CD14-positive monocyte (primary cell): ENCODE results near the gene C22orf23. TPM values are rescaled to one million over a fixed set of nuclear protein-coding genes. Genes with fewer than 3 reads are reported as not detected.
A peak's percentile ranks its signal among the peaks of the same experiment; 100 is the strongest.

Source experiments
- DNase-seq, 3 donors: peaks; one replicate each; pipeline ENCODE4 v3.0.0-alpha.2; 2011 to 2022
- H2AFZ ChIP-seq: 2 replicates; pipeline ENCODE4 v1.6.0; 2012; ENCODE audit warnings: mild to moderate bottlenecking, low read depth, low read length, inconsistent platforms; ENCODE audit not compliant: insufficient read depth, poor library complexity, severe bottlenecking
- H3K27ac ChIP-seq, 2 donors: 1 replicate in 1 of 2; 2 replicates in 1 of 2; pipeline ENCODE4 v1.5.1; 2012 to 2013; ENCODE audit warnings: low read length in 2 of 2, control low read depth in 1 of 2, inconsistent platforms in 1 of 2, low read depth in 1 of 2, mild to moderate bottlenecking in 1 of 2
- H3K27me3 ChIP-seq, 2 donors: one replicate each; pipeline versions ENCODE4 v1.6.0 to v1.6.1; 2011 to 2013; ENCODE audit warnings: low read length in 2 of 2; ENCODE audit not compliant: control insufficient read depth in 2 of 2, insufficient read depth in 2 of 2
- H3K36me3 ChIP-seq, 2 donors: replicated peaks in 1 of 2; 1 replicate in 1 of 2; 2 replicates in 1 of 2; pipeline versions ENCODE4 v1.5.1 to v1.6.1; 2012 to 2013; ENCODE audit warnings: low read length in 2 of 2, control low read depth in 1 of 2, inconsistent platforms in 1 of 2, mild to moderate bottlenecking in 1 of 2; ENCODE audit not compliant: insufficient read depth in 2 of 2, control insufficient read depth in 1 of 2
- H3K4me1 ChIP-seq, 2 donors: 1 replicate in 1 of 2; 2 replicates in 1 of 2; pipeline versions ENCODE4 v1.5.1 to v1.6.1; 2012 to 2013; ENCODE audit warnings: low read length in 2 of 2, control low read depth in 1 of 2, inconsistent platforms in 1 of 2, mild to moderate bottlenecking in 1 of 2, moderate library complexity in 1 of 2; ENCODE audit not compliant: insufficient read depth in 2 of 2, control insufficient read depth in 1 of 2
- H3K4me2 ChIP-seq: replicated peaks from 2 replicates; pipeline ENCODE3; 2012; ENCODE audit warnings: low read length, moderate library complexity, mild to moderate bottlenecking; ENCODE audit not compliant: poor library complexity, severe bottlenecking; ENCODE audit errors: extremely low read depth
- H3K4me3 ChIP-seq, 3 experiments: fragments of 200-600 bp in 1 of 3; sonication (generic) in 1 of 3; replicated peaks in 1 of 3; 1 replicate in 2 of 3; 2 replicates in 1 of 3; pipeline ENCODE4 v1.5.1; 2011 to 2013; ENCODE audit warnings: low read length in 3 of 3, mild to moderate bottlenecking in 3 of 3, control low read depth in 2 of 3, low read depth in 2 of 3, inconsistent platforms in 1 of 3, moderate library complexity in 1 of 3
- H3K79me2 ChIP-seq: 2 replicates; pipeline ENCODE4 v1.6.0; 2012; ENCODE audit warnings: mild to moderate bottlenecking, control low read depth, inconsistent platforms, low read length, moderate library complexity; ENCODE audit not compliant: insufficient read depth
- H3K9ac ChIP-seq: 2 replicates; pipeline ENCODE4 v1.6.0; 2017; ENCODE audit warnings: low read length, mild to moderate bottlenecking; ENCODE audit not compliant: insufficient read depth, poor library complexity, severe bottlenecking
- H3K9me3 ChIP-seq, 2 donors: replicated peaks in 1 of 2; 1 replicate in 1 of 2; 2 replicates in 1 of 2; pipeline versions ENCODE4 v1.5.1 to v1.6.1; 2012 to 2013; ENCODE audit warnings: low read length in 2 of 2, control low read depth in 1 of 2; ENCODE audit not compliant: control insufficient read depth in 1 of 2, insufficient read depth in 1 of 2
- H4K20me1 ChIP-seq: 2 replicates; pipeline ENCODE4 v1.6.0; 2012; ENCODE audit warnings: mild to moderate bottlenecking, low read length, control low read depth, moderate library complexity; ENCODE audit not compliant: insufficient read depth
- H3K27ac Mint-ChIP-seq, 7 donors: one replicate each; pipeline ENCODE4 v1.8.0; 2020; ENCODE audit warnings: mild to moderate bottlenecking in 7 of 7, mixed read lengths in 7 of 7, moderate library complexity in 6 of 7, inconsistent platforms in 2 of 7
- H3K27me3 Mint-ChIP-seq, 3 donors: one replicate each; pipeline ENCODE4 v1.8.0; 2021 to 2022; ENCODE audit warnings: low read depth in 3 of 3, mild to moderate bottlenecking in 3 of 3, mixed read lengths in 3 of 3, moderate library complexity in 3 of 3, inconsistent platforms in 1 of 3
- H3K36me3 Mint-ChIP-seq, 2 donors: one replicate each; pipeline ENCODE4 v1.8.0; 2020; ENCODE audit warnings: mixed read lengths in 2 of 2, inconsistent platforms in 1 of 2, mild to moderate bottlenecking in 1 of 2
- H3K4me1 Mint-ChIP-seq: one replicate; pipeline ENCODE4 v1.8.0; 2020; ENCODE audit warnings: mild to moderate bottlenecking, mixed read lengths
- H3K4me3 Mint-ChIP-seq, 2 donors: one replicate each; pipeline ENCODE4 v1.8.0; 2020; ENCODE audit warnings: mild to moderate bottlenecking in 2 of 2, mixed read lengths in 2 of 2, moderate library complexity in 1 of 2
- H3K9me3 Mint-ChIP-seq, 7 donors: one replicate each; pipeline ENCODE4 v1.8.0; 2020 to 2022; ENCODE audit warnings: mixed read lengths in 7 of 7, mild to moderate bottlenecking in 6 of 7, moderate library complexity in 6 of 7, inconsistent platforms in 2 of 7
- CTCF ChIP-seq: fragments of 200-600 bp; IDR thresholded peaks from one replicate; pipeline ENCODE4 v1.8.0; 2022; ENCODE audit warnings: antibody characterized with exemption, mild to moderate bottlenecking
- WGBS: methylation state at CpG from one replicate; pipeline ENCODE4 v1.1.5; 2013; ENCODE audit warnings: missing lambda C conversion rate; ENCODE audit not compliant: insufficient coverage; 5-methylcytosine and 5-hydroxymethylcytosine counted together
- intact Hi-C, 2 donors: fragments of 100-400 bp; cut with micrococcal nuclease; formaldehyde crosslinking; loops; one replicate each; pipeline versions ENCODE4 v1.15.0 to v1.15.1; 2023
- polyA plus RNA-seq, 3 donors: library from polyadenylated mRNA; depleted of rRNA in 1 of 3; unstranded in 2 of 3; stranded (reverse) in 1 of 3; fragments of 300-500 nt in 2 of 3; fragments of >200 nt in 1 of 3; fragmentation: Illumina TruSeq in 2 of 3; gene quantifications; 1 replicate in 2 of 3; 2 replicates in 1 of 3; pipeline ENCODE4 v1.2.3, GENCODE V29; 2012 to 2021

The C22orf23 gene
- polyA plus RNA-seq, 3 donors: not detected

- no peak overlapping the region for H3K4me3 ChIP-seq
- Mint-ChIP-seq H3K36me3 (no peaks in the 10 kb centered on the region), H3K27ac (no peak overlapping the region), H3K9me3 (no peaks in the 10 kb centered on the region), H3K27me3 (peaks cover 2 to 4% (median 2%) of the 10 kb centered on the region in 3 donors), H3K4me1 (peaks cover 11% of the 10 kb centered on the region), H3K4me3 (no peak overlapping the region)
- no peak overlapping the region for H3K4me2 ChIP-seq
- WGBS: 92% methylated on average over 5 of the region's 10 CpGs
- no peak overlapping the region for H3K9ac ChIP-seq
- intact Hi-C loops: no loop called here
- H2AFZ ChIP-seq: no peak overlapping the region
- no peak for DNase-seq
- no peaks in the 10 kb centered on the region for H4K20me1 ChIP-seq
- H3K9me3 ChIP-seq: no peaks in the 10 kb centered on the region
- no peaks in the 10 kb centered on the region for H3K4me1 ChIP-seq
- no peaks in the 10 kb centered on the region for H3K36me3 ChIP-seq
- no peak for TF ChIP-seq CTCF
- no peaks in the 10 kb centered on the region for H3K27me3 ChIP-seq
- H3K27ac ChIP-seq: no peak overlapping the region
- H3K79me2 ChIP-seq: no peaks in the 10 kb centered on the region
Measured at GRCh38 chr22:37999236-37999635, 45.8 kb upstream of the C22orf23 start.

- no peak overlapping the region for H3K4me2 ChIP-seq
- intact Hi-C loops: no loop called here
Measured at GRCh38 chr22:37998543-37998942, 45.1 kb upstream of the C22orf23 start.

More at GRCh38 chr22:37998543-37998942, 45.1 kb upstream of the C22orf23 start:
- no peak overlapping the region for H3K9ac ChIP-seq
- H3K79me2 ChIP-seq: no peaks in the 10 kb centered on the region
- no peak for DNase-seq
- H3K4me3 Mint-ChIP-seq: no peak overlapping the region
- no peaks in the 10 kb centered on the region for H3K4me1 ChIP-seq
- H3K9me3 Mint-ChIP-seq: no peaks in the 10 kb centered on the region
- no peak for TF ChIP-seq CTCF
- no peak overlapping the region for H2AFZ ChIP-seq
- H3K36me3 ChIP-seq: no peaks in the 10 kb centered on the region
- H3K27ac Mint-ChIP-seq: peak overlapping the region in 1 of 7 donors; percentile 63
- H3K9me3 ChIP-seq: no peaks in the 10 kb centered on the region
- H3K27ac ChIP-seq: no peak overlapping the region
- 86% methylated on average over 5 of the region's 7 CpGs for WGBS
- peaks cover 11% of the 10 kb centered on the region for H3K4me1 Mint-ChIP-seq
- H3K4me3 ChIP-seq: no peak overlapping the region
- no peaks in the 10 kb centered on the region for H3K27me3 ChIP-seq
- H3K27me3 Mint-ChIP-seq: peaks cover 2 to 4% (median 2%) of the 10 kb centered on the region in 3 donors
- no peaks in the 10 kb centered on the region for H4K20me1 ChIP-seq
- H3K36me3 Mint-ChIP-seq: no peaks in the 10 kb centered on the region
